ENCODE results near the gene HEYL.

DNA sequence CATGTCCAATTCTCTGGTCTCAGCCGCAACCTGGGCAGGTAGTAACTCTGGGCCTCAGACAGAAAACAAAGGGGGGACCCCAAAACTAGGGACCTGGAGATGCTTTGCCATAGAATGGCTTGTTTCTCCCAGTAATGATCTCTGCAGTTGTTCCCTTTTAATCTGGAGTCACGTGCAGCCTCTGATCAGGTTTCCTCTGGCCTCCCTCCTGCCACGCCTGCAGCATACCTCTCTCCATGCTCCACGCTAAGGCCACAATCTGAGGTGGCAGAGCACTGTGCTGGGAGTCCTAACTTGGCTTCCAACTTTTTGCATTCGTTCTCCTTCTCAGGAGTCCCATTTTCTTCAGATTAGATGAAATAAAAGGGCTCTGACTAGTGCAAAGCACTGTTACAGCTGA is 64.8 kb downstream of the HEYL start:
- TF ChIP-seq TAF1 (IDR thresholded peaks at IDR 0.05; ENCODE audit: low read depth, low read length) (no peak), POLR2A (IDR thresholded peaks at IDR 0.05; ENCODE audit: control extremely low read depth in 1 of 2, low read depth in 2 of 2, low read length in 2 of 2) (no peak; a peak in 1 of 3 replicates), KDM5A (IDR thresholded peaks at IDR 0.05; ENCODE audit: low read length) (no peak), SIN3A (conservative IDR thresholded peaks at IDR 0.05 in 1 of 2, IDR thresholded peaks at IDR 0.05 in 1 of 2; ENCODE audit: low read depth in 1 of 2, low read length in 2 of 2) (no peak), RBBP5 (IDR thresholded peaks at IDR 0.05; ENCODE audit: borderline replicate concordance, low read depth, low read length) (no peak), RFX5 (IDR thresholded peaks at IDR 0.05; ENCODE audit: borderline replicate concordance, low read depth, low read length) (no peak), GTF2F1 (IDR thresholded peaks at IDR 0.05; ENCODE audit: borderline replicate concordance, low read depth, low read length) (no peak), EP300 (IDR thresholded peaks at IDR 0.05; ENCODE audit: borderline replicate concordance in 1 of 2, low read depth in 2 of 2, low read length in 2 of 2) (no peak), POLR2AphosphoS5 (IDR thresholded peaks at IDR 0.05; ENCODE audit: low read depth, low read length) (no peak), EZH2 (IDR thresholded peaks at IDR 0.05; ENCODE audit: low read depth, low read length, severe bottlenecking) (no peak)
- TF ChIP-seq, protein P1, sequence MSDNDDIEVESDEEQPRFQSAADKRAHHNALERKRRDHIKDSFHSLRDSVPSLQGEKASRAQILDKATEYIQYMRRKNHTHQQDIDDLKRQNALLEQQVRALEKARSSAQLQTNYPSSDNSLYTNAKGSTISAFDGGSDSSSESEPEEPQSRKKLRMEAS (IDR thresholded peaks at IDR 0.05) = no peak
- TF ChIP-seq, protein P2, sequence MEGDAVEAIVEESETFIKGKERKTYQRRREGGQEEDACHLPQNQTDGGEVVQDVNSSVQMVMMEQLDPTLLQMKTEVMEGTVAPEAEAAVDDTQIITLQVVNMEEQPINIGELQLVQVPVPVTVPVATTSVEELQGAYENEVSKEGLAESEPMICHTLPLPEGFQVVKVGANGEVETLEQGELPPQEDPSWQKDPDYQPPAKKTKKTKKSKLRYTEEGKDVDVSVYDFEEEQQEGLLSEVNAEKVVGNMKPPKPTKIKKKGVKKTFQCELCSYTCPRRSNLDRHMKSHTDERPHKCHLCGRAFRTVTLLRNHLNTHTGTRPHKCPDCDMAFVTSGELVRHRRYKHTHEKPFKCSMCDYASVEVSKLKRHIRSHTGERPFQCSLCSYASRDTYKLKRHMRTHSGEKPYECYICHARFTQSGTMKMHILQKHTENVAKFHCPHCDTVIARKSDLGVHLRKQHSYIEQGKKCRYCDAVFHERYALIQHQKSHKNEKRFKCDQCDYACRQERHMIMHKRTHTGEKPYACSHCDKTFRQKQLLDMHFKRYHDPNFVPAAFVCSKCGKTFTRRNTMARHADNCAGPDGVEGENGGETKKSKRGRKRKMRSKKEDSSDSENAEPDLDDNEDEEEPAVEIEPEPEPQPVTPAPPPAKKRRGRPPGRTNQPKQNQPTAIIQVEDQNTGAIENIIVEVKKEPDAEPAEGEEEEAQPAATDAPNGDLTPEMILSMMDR (IDR thresholded peaks at IDR 0.05; ENCODE audit: control extremely low read depth in 1 of 3, insufficient read depth in 1 of 3, low read depth in 1 of 3, low read length in 3 of 3) = no peak
